ENCODE measurements around the gene STARD3. TPM values are rescaled to one million over a fixed set of nuclear protein-coding genes. Genes with fewer than 3 reads are reported as not detected.

Gene STARD3
- total and polyA plus RNA-seq, 9 of the 15 experiments (the other 6 are each of a cell fraction or from before 2014, with no cell fraction given) = 0.63 to 87.0 (median 46.0) TPM

- Histone ChIP-seq H3K27me3 (ENCODE audit: control insufficient read depth in 2 of 2, insufficient read depth in 2 of 2, low read length in 2 of 2) (no peaks in the 10 kb centered on the region), H3K36me3 (ENCODE audit: control insufficient read depth, insufficient read depth, low read length) (peaks cover 5% of the 10 kb centered on the region; the same call in 2 of the 3 replicates), H3K4me3 (no peak overlapping the region), H3K9me1 (ENCODE audit: control insufficient read depth, insufficient read depth, low read length) (no peaks in the 10 kb centered on the region), H4K20me1 (replicated peaks; ENCODE audit: control insufficient read depth, insufficient read depth, low read length) (no peaks in the 10 kb centered on the region; the same call in 1 of the 2 replicates), H3K4me2 (ENCODE audit: insufficient read depth, low read length) (no peak overlapping the region), H2AFZ (ENCODE audit: low read depth, low read length) (peak overlapping the region; percentile 33; the same call in 1 of the 2 replicates), H3K27ac (ENCODE audit: extremely low read depth, low read depth, low read length) (peak overlapping the region; percentile 17; the same call in 1 of the 3 replicates), H3K4me1 (replicated peaks in 1 of 2; ENCODE audit: control insufficient read depth in 2 of 2, insufficient read depth in 2 of 2, low read length in 2 of 2) (peaks cover 30 to 68% of the 10 kb centered on the region in 2 experiments; a peak in 4 of 5 replicates), H3K9ac (ENCODE audit: insufficient read depth in 1 of 2, low read depth in 2 of 2, low read length in 2 of 2) (peak overlapping the region in 1 of 2 experiments; percentile 88; a peak in 2 of 4 replicates), H3K79me2 (ENCODE audit: control insufficient read depth, insufficient read depth, low read length) (no peaks in the 10 kb centered on the region), H3K9me3 (replicated peaks; ENCODE audit: control insufficient read depth, insufficient read depth, low read depth, low read length) (no peaks in the 10 kb centered on the region)
- 38% methylated on average over 7 of the region's 7 CpGs for WGBS (ENCODE audit: insufficient coverage, low coverage, missing lambda C conversion rate)
- FAIRE-seq = no peak
- peak; percentile 60 to 69 (median 68) for DNase-seq (ENCODE audit: extremely low read depth in 1 of 4, low spot score in 3 of 4)
- CTCF ChIA-PET (ENCODE audit: low intra/inter-chr PET ratio) = interaction anchor here (1.3 kb wide), 1 partner anchor 54 kb away, joined by 3 read pairs; no protein-coding TSS in a partner anchor
- POLR2A ChIA-PET = interaction anchor here (0.6 to 1.6 kb wide), 4 partner anchors 8 to 98 kb away, joined by 3 to 12 read pairs (median 4); partner anchors contain the start of gene PGAP3
- in situ Hi-C loops (cut with MboI) (no loop called here), intact Hi-C loops (cut with micrococcal nuclease) (no loop called here)
- no TSS peak for BruUV-seq (replicated peaks)
- ATAC-seq = peak; percentile 32
- TF ChIP-seq FOS (IDR thresholded peaks at IDR 0.05; ENCODE audit: extremely low read depth, insufficient read length) (no peak), HDAC1 (IDR thresholded peaks at IDR 0.05) (peak in 1 of 2 experiments; percentile 53; a peak in 1 of 4 replicates), PHB2 (IDR thresholded peaks at IDR 0.05; ENCODE audit: low read depth) (no peak), CBX1 (IDR thresholded peaks at IDR 0.05; ENCODE audit: low read depth) (peak; percentile 84; the same call in 1 of the 2 replicates), NR2C1 (IDR thresholded peaks at IDR 0.05) (no peak), NR2C1 (tag; IDR thresholded peaks at IDR 0.05) (no peak), ADNP (tag; IDR thresholded peaks at IDR 0.05) (peak; percentile 91), BRF1 (IDR thresholded peaks at IDR 0.05; ENCODE audit: borderline replicate concordance, extremely low read depth, insufficient read length) (no peak), KDM5B (IDR thresholded peaks at IDR 0.05; ENCODE audit: insufficient replicate concordance, low read depth, low read length) (no peak), VEZF1 (CRISPR knock-in tag; IDR thresholded peaks at IDR 0.05) (peak; percentile 48; the same call in 1 of the 2 replicates), PRDM10 (IDR thresholded peaks at IDR 0.05; ENCODE audit: partially characterized antibody) (peak; percentile 78), ZFX (CRISPR knock-in tag; IDR thresholded peaks at IDR 0.05) (no peak), ELF2 (CRISPR knock-in tag; IDR thresholded peaks at IDR 0.05) (no peak), SRF (CRISPR knock-in tag; IDR thresholded peaks at IDR 0.05) (no peak), ZNF280A (IDR thresholded peaks at IDR 0.05; ENCODE audit: low read depth, partially characterized antibody) (no peak)
Observed at GRCh38 chr17:39676198-39676819, 39.4 kb downstream of the STARD3 start.
